A549 (cell line): ENCODE results near the gene LYPD6. TPM values are rescaled to one million over a fixed set of nuclear protein-coding genes. Genes with fewer than 3 reads are reported as not detected.

Experiments
- ATAC-seq, 2 experiments: fragments of 200-7000 bp in 1 of 2; fragments of >200 bp in 1 of 2; cut with Nextera tagmentation in 1 of 2; cut with Tn5 transposase in 1 of 2; 3 replicates each; pipeline versions ENCODE4 v1.8.0 to v1.9.1; 2018 to 2020; ENCODE audit warnings: mild to moderate bottlenecking in 1 of 2, moderate library complexity in 1 of 2
- CTCF ChIA-PET: fragments of 300-600 bp; sonication (Branson Sonifier 250); formaldehyde crosslinking; extraction: SDS; loops from one replicate; lab custom pipeline; 2021; ENCODE audit warnings: antibody characterized with exemption, inconsistent platforms; lab: Yijun Ruan, JAX
- POLR2A ChIA-PET: fragments of 350-600 bp; formaldehyde crosslinking; extraction: SDS; loops from one replicate; lab custom pipeline; 2021; ENCODE audit warnings: antibody characterized with exemption, inconsistent platforms; lab: Yijun Ruan, JAX
- DNase-seq, 2 experiments: peaks; one replicate each; pipeline versions ENCODE4 v3.0.0 to v3.0.0-alpha.2; 2011 to 2016; ENCODE audit warnings: low read depth in 1 of 2, low spot score in 1 of 2
- FAIRE-seq: peaks from 2 replicates; lab custom pipeline; 2011; peaks lifted over from hg19 to GRCh38; lab: Jason Lieb, UNC
- H3K27ac ChIP-seq, 2 experiments: fragments of >200 bp; sonication (Bioruptor Twin); formaldehyde crosslinking; 3 replicates each; pipeline ENCODE4 v1.5.1; 2016 to 2017
- H3K4me1 ChIP-seq: fragments of >200 bp; sonication (Bioruptor Twin); formaldehyde crosslinking; 3 replicates; pipeline ENCODE4 v1.6.1; 2016
- H3K4me2 ChIP-seq: fragments of >200 bp; sonication (Bioruptor Twin); formaldehyde crosslinking; 3 replicates; pipeline ENCODE4 v1.6.1; 2016
- H3K4me3 ChIP-seq: fragments of >200 bp; sonication (Bioruptor Twin); formaldehyde crosslinking; 3 replicates; pipeline ENCODE4 v1.5.1; 2016
- H3K9me3 ChIP-seq: fragments of >200 bp; sonication (Bioruptor Twin); formaldehyde crosslinking; 3 replicates; pipeline ENCODE4 v1.6.1; 2016
- BHLHE40 ChIP-seq: IDR thresholded peaks from 2 replicates; pipeline ENCODE4 v1.6.1; 2012; ENCODE audit warnings: low read depth, low read length, inconsistent platforms
- CBX2 ChIP-seq: fragments of 200-600 bp; sonication (generic); IDR thresholded peaks from 2 replicates; pipeline ENCODE4 v1.6.1; 2016; ENCODE audit warnings: low read depth, mild to moderate bottlenecking, borderline replicate concordance
- CEBPB ChIP-seq, 2 experiments: fragments of >200 bp in 1 of 2; sonication (Bioruptor Twin) in 1 of 2; formaldehyde crosslinking in 1 of 2; IDR thresholded peaks; 2 replicates each; pipeline ENCODE4 v1.6.1; 2012 to 2016
- CHD2 ChIP-seq: fragments of 150-350 bp; IDR thresholded peaks from 2 replicates; pipeline ENCODE4 v1.6.1; 2014; ENCODE audit warnings: low read length; ENCODE audit not compliant: partially characterized antibody
- ESRRA ChIP-seq: fragments of 150-350 bp; IDR thresholded peaks from 2 replicates; pipeline ENCODE4 v1.6.1; 2014; ENCODE audit warnings: mild to moderate bottlenecking, low read length, borderline replicate concordance
- FOSB ChIP-seq: fragments of 250-450 bp; sonication (Bioruptor Pico); IDR thresholded peaks from 2 replicates; pipeline ENCODE4 v1.5.0; 2020; ENCODE audit warnings: mild to moderate bottlenecking, moderate library complexity
- FOSL2 ChIP-seq, 2 experiments: fragments of 450-650 bp in 1 of 2; fragments of >200 bp in 1 of 2; sonication (Bioruptor Twin) in 1 of 2; formaldehyde crosslinking; IDR thresholded peaks; 2 replicates each; pipeline versions ENCODE4 v1.5.0 to v1.6.1; 2016 to 2020; ENCODE audit warnings: mild to moderate bottlenecking in 1 of 2, moderate library complexity in 1 of 2
- GATA3 ChIP-seq: IDR thresholded peaks from 2 replicates; pipeline ENCODE4 v1.6.1; 2012; ENCODE audit warnings: borderline replicate concordance
- HDAC2 ChIP-seq: fragments of 200-600 bp; sonication (generic); IDR thresholded peaks from 2 replicates; pipeline ENCODE4 v1.6.1; 2016
- HOXA7 ChIP-seq: fragments of 250-450 bp; sonication (Bioruptor Pico); IDR thresholded peaks from 2 replicates; pipeline ENCODE4 v1.5.0; 2020; ENCODE audit warnings: mild to moderate bottlenecking, moderate library complexity
- HOXB13 ChIP-seq: fragments of 250-450 bp; sonication (Bioruptor Pico); IDR thresholded peaks from 2 replicates; pipeline ENCODE4 v1.5.0; 2020; ENCODE audit warnings: low read depth, mild to moderate bottlenecking, moderate library complexity
- HOXB5 ChIP-seq: fragments of 250-450 bp; sonication (Bioruptor Pico); IDR thresholded peaks from 2 replicates; pipeline ENCODE4 v1.5.0; 2020; ENCODE audit warnings: mild to moderate bottlenecking, moderate library complexity
- JUN ChIP-seq, 2 experiments: fragments of >200 bp; sonication (Bioruptor Twin); formaldehyde crosslinking; IDR thresholded peaks; 2 replicates in 1 of 2; 3 replicates in 1 of 2; pipeline ENCODE4 v1.6.1; 2016 to 2017
- KDM5A ChIP-seq: fragments of 200-600 bp; sonication (generic); IDR thresholded peaks from 2 replicates; pipeline ENCODE4 v1.6.1; 2016; ENCODE audit warnings: antibody characterized with exemption, mild to moderate bottlenecking
- NFE2L2 ChIP-seq: fragments of 150-350 bp; conservative IDR thresholded peaks from 2 replicates; pipeline ENCODE4 v1.6.1; 2014; ENCODE audit warnings: low read length
- NPAS2 ChIP-seq: fragments of 250-450 bp; sonication (Bioruptor Pico); IDR thresholded peaks from 2 replicates; pipeline ENCODE4 v1.8.0; 2022; ENCODE audit warnings: mild to moderate bottlenecking, moderate library complexity, borderline replicate concordance
- PHF8 ChIP-seq: fragments of 200-600 bp; sonication (generic); IDR thresholded peaks from 2 replicates; pipeline ENCODE4 v1.6.1; 2016; ENCODE audit warnings: low read depth, mild to moderate bottlenecking, antibody characterized with exemption, moderate library complexity, borderline replicate concordance
- RAD21 ChIP-seq, 2 experiments: fragments of >200 bp in 1 of 2; sonication (Bioruptor Twin) in 1 of 2; formaldehyde crosslinking in 1 of 2; IDR thresholded peaks in 1 of 2; conservative IDR thresholded peaks in 1 of 2; 2 replicates in 1 of 2; 3 replicates in 1 of 2; pipeline ENCODE4 v1.6.1; 2012 to 2018; ENCODE audit warnings: inconsistent platforms in 1 of 2
- RFX5 ChIP-seq: fragments of 450-650 bp; IDR thresholded peaks from 2 replicates; pipeline ENCODE4 v1.7.1; 2014; ENCODE audit warnings: antibody characterized with exemption, mild to moderate bottlenecking, moderate library complexity
- RNF2 ChIP-seq: fragments of 200-600 bp; sonication (generic); IDR thresholded peaks from 2 replicates; pipeline ENCODE4 v1.6.1; 2016; ENCODE audit warnings: low read depth, mild to moderate bottlenecking, antibody characterized with exemption, moderate library complexity, borderline replicate concordance
- TP53 ChIP-seq: fragments of 250-450 bp; sonication (Bioruptor Pico); IDR thresholded peaks from 2 replicates; pipeline ENCODE4 v1.5.0; 2021; ENCODE audit warnings: mild to moderate bottlenecking, moderate library complexity
- ZC3H11A ChIP-seq: fragments of 450-650 bp; IDR thresholded peaks from 2 replicates; pipeline ENCODE4 v1.6.1; 2014; ENCODE audit warnings: antibody characterized with exemption, mild to moderate bottlenecking
- ZSCAN20 ChIP-seq: fragments of 250-450 bp; sonication (Bioruptor Pico); IDR thresholded peaks from 2 replicates; pipeline ENCODE4 v1.8.0; 2022; ENCODE audit warnings: mild to moderate bottlenecking, moderate library complexity
- WGBS: methylation state at CpG from one replicate; pipeline ENCODE4 v1.1.6; 2017; ENCODE audit errors: missing lambda C conversion rate; 5-methylcytosine and 5-hydroxymethylcytosine counted together
- polyA plus RNA-seq, 4 experiments: library from polyadenylated mRNA; depleted of rRNA in 3 of 4; stranded (reverse); fragments of >200 nt; fragmentation: RNase III in 1 of 4; extraction: RNeasy Plus Mini Kit Qiagen cat#74134 plus additional on column Dnase treatment in 1 of 4; gene quantifications; 2 replicates in 3 of 4; 3 replicates in 1 of 4; pipeline ENCODE4 v1.2.3, GENCODE V29; 2011 to 2017
- TF ChIP-seq, protein P1 (sequence below): IDR thresholded peaks from 2 replicates; pipeline ENCODE4 v1.6.1; 2012
- TF ChIP-seq, protein P2 (sequence below): fragments of >200 bp; sonication (Bioruptor Twin); formaldehyde crosslinking; IDR thresholded peaks from 3 replicates; pipeline ENCODE4 v1.6.1; 2016
- TF ChIP-seq, protein P3 (sequence below): fragments of 450-650 bp; IDR thresholded peaks from 2 replicates; pipeline ENCODE4 v1.6.1; 2014; ENCODE audit warnings: antibody characterized with exemption

The LYPD6 gene
- polyA plus RNA-seq, 2 of the 4 experiments (the other 2 are of a cell fraction), result 0.08 to 0.09 TPM

DNA sequence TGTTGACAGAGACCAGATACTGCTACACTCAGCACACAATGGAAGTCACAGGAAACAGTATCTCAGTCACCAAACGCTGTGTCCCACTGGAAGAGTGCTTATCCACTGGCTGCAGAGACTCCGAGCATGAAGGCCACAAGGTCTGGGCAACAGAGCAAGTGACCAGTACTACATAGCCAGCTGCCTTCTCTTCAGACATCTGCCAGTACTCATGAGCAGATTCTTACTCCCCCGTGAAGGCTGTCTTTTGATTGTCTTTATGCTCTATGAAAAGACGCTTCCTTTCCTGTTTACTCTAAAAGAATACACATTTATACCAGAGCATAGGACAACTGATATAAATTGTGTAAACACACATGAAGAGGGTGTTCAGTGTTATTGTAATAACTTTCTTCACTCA, 138.2 kb downstream of the LYPD6 start (continued):
- no peak for TF ChIP-seq RNF2
- TF ChIP-seq, all 56 proteins: peak for 0

DNA sequence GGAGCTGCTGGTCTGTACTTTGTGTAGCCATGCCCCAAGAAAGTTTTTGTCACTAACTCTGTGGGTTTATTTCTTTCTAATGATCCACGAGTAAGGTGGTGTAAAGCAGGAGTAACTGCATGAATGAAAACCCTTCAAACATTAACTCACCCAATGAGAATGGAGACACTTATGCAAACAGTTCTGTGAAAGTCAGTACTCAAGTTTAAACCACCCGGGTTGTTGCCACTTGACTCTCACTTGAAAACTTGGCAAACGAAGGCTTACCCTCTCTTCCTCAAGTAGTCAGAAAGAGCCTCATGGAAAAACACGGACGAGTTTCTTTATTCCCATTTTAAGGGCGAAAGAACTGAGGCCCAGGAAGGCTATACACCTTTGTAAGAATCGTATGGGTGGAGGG, 139.7 kb downstream of the LYPD6 start:
- ATAC-seq, result no peak
- H3K9me3 ChIP-seq, result no peaks in the 10 kb centered on the region
- H3K4me1 ChIP-seq, result no peaks in the 10 kb centered on the region
- DNase-seq, result no peak
- no peak overlapping the region for H3K4me3 ChIP-seq
- H3K4me2 ChIP-seq, result no peak overlapping the region
- WGBS, result 2% methylated on average over 7 of the region's 7 CpGs
- TF ChIP-seq HOXA7 (CRISPR knock-in tag), result no peak
- TF ChIP-seq RFX5, result no peak
- no peak for TF ChIP-seq ZC3H11A
- no peak for TF ChIP-seq KDM5A
- TF ChIP-seq PHF8, result no peak
- no peak for TF ChIP-seq RAD21 (conservative IDR thresholded peaks at IDR 0.05 in 1 of 2, IDR thresholded peaks at IDR 0.05 in 1 of 2)
- no peak for TF ChIP-seq ZSCAN20 (CRISPR knock-in tag)
- TF ChIP-seq RNF2, result no peak
- no peak for TF ChIP-seq GATA3
- TF ChIP-seq FOSB, result no peak
- no peak for TF ChIP-seq CBX2
- TF ChIP-seq BHLHE40, result no peak
- no peak for TF ChIP-seq ESRRA
- no peak for TF ChIP-seq NFE2L2
- TF ChIP-seq CHD2, result no peak
- TF ChIP-seq, protein P1, sequence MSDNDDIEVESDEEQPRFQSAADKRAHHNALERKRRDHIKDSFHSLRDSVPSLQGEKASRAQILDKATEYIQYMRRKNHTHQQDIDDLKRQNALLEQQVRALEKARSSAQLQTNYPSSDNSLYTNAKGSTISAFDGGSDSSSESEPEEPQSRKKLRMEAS, result no peak
- TF ChIP-seq, protein P2, sequence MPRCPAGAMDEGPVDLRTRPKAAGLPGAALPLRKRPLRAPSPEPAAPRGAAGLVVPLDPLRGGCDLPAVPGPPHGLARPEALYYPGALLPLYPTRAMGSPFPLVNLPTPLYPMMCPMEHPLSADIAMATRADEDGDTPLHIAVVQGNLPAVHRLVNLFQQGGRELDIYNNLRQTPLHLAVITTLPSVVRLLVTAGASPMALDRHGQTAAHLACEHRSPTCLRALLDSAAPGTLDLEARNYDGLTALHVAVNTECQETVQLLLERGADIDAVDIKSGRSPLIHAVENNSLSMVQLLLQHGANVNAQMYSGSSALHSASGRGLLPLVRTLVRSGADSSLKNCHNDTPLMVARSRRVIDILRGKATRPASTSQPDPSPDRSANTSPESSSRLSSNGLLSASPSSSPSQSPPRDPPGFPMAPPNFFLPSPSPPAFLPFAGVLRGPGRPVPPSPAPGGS, result no peak
- TF ChIP-seq, all 56 proteins: peak for 0
- no peak for FAIRE-seq
- CTCF ChIA-PET, result no interaction called here
- H3K27ac ChIP-seq, result no peak overlapping the region
- POLR2A ChIA-PET, result no interaction called here

DNA sequence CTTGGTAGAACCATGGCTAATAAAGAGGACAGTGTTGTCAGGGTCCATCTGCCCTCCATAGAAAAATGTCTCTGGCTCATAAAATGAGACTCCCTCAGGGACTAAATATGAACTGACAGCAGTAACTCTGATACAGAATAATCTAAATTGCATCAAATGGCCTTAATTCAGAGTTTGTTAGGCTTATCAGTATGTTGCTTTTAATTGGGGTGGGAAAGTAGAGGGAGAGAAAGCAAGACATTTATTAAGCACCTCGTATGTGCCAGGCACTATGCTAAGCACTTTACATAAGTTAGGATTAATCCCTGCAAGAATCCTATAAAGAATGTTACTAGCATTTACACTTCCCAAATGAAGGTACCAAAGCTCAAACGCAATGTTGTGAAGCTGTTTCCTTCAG, 142.0 kb downstream of the LYPD6 start:
- ChIA-PET CTCF (no interaction called here), POLR2A (no interaction called here)
- WGBS, result 0% methylated on average over 2 of the region's 2 CpGs
- Histone ChIP-seq H3K9me3 (no peaks in the 10 kb centered on the region), H3K4me1 (no peaks in the 10 kb centered on the region), H3K4me2 (no peak overlapping the region), H3K27ac (no peak overlapping the region), H3K4me3 (no peak overlapping the region)
- ATAC-seq (no peak), DNase-seq (no peak), FAIRE-seq (no peak)
- TF ChIP-seq TP53 (CRISPR knock-in tag) (no peak), KDM5A (no peak), JUN (IDR thresholded peaks at IDR 0.05) (no peak), HOXB5 (no peak), ZSCAN20 (CRISPR knock-in tag) (no peak), HDAC2 (no peak), NPAS2 (CRISPR knock-in tag) (no peak), CHD2 (no peak), BHLHE40 (no peak), CEBPB (IDR thresholded peaks at IDR 0.05) (no peak), PHF8 (no peak), FOSL2 (IDR thresholded peaks at IDR 0.05) (no peak), FOSL2 (CRISPR knock-in tag; IDR thresholded peaks at IDR 0.05) (no peak), HOXB13 (CRISPR knock-in tag) (no peak)
- TF ChIP-seq, protein P3, sequence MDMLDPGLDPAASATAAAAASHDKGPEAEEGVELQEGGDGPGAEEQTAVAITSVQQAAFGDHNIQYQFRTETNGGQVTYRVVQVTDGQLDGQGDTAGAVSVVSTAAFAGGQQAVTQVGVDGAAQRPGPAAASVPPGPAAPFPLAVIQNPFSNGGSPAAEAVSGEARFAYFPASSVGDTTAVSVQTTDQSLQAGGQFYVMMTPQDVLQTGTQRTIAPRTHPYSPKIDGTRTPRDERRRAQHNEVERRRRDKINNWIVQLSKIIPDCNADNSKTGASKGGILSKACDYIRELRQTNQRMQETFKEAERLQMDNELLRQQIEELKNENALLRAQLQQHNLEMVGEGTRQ, result no peak
